ENCODE data around the gene INSR.

INSR gene

GRCh38 chr19:7251494-7251893 is 42.7 kb downstream of the INSR start:
- no peak overlapping the region for H3K4me3 ChIP-seq (ENCODE audit: low read length)
- TF ChIP-seq CTCF (conservative IDR thresholded peaks at IDR 0.05; ENCODE audit: low read length) = no peak
- no peak for DNase-seq (ENCODE audit: low read depth)

- no peak overlapping the region for H3K4me3 ChIP-seq (ENCODE audit: low read length)
- peak; percentile 70 for DNase-seq (ENCODE audit: low read depth)
- no peak for TF ChIP-seq CTCF (conservative IDR thresholded peaks at IDR 0.05; ENCODE audit: low read length)
Observed at GRCh38 chr19:7250951-7251350, 43.3 kb downstream of the INSR start.

- no peak for TF ChIP-seq CTCF (conservative IDR thresholded peaks at IDR 0.05; ENCODE audit: low read length)
- H3K4me3 ChIP-seq (ENCODE audit: low read length) = no peak overlapping the region
- no peak for DNase-seq (ENCODE audit: low read depth)
Observed at GRCh38 chr19:7250057-7250596, 44.1 kb downstream of the INSR start.

DNA sequence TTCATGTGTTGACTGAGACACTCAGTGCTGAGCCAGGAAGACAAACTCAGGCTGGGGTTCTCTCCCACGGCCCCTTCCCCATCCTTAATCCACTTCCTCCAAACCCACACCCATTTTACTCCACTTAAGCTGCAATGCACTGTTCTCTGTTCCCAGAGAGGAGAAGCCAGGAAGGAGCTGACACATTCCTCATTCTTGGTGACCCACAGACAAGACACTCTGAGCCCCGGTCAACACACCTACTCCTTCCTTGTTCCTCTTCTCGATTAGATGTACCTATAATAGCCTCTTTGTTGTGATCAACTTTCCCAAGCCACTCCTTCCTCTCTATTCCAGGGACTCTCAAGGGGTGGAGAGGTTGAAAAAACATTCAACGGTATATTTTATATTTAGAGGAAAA is 47.1 kb downstream of the INSR start:
- no peak overlapping the region for H3K4me3 ChIP-seq (ENCODE audit: low read length)
- DNase-seq (ENCODE audit: low read depth) = no peak
- TF ChIP-seq CTCF (conservative IDR thresholded peaks at IDR 0.05; ENCODE audit: low read length) = no peak

DNA sequence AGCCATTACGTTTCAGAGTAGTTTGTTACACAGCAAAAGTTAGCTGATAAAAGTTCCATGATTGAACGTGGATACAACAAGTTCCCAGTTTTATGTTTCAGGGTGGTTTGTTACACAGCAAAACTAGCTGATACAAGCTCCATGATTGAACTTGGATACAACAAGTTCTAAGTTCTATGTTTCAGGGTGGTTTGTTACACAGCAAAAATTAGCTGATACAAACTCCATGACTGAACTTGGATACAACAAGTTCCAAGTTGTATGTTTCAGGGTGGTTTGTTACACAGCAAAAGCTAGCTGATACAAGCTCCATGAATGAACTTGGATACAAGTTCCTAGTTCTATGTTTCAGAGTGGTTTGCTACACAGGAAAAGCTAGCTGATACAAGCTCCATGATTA is 47.6 kb downstream of the INSR start:
- no peak for DNase-seq (ENCODE audit: low read depth)
- no peak for TF ChIP-seq CTCF (conservative IDR thresholded peaks at IDR 0.05; ENCODE audit: low read length)
- H3K4me3 ChIP-seq (ENCODE audit: low read length) = no peak overlapping the region

DNA sequence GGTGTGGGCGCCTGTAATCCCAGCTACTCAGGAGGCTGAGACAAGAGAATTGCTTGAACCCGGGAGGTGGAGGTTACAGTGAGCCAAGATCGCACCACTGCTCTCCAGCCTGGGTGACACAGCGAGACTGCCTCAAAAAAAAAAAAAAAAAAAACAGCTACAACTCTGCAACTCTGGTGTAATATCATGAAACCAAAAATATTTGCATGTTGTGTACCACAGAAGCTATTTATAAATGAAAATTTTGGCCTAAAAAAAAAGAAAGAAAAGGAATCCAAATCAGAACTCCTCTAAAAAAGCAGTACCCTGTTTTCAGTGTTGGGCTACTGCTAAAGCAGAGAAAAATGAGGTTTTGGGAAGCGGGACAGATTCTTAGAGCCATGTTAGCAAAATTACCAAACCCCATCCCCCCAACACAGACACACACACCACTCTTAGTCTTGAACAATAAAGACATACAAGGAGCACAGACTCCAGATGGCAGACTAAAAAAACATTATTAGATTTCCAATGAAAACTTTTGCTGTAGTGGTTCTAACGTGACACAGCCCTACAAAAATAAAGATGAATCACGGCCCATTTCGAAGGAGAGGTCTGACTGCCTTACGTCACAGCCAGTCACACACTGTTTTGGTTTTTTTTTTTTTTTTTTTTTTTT is 51.5 kb downstream of the INSR start:
- H3K4me3 ChIP-seq (ENCODE audit: low read length) = peak overlapping the region; percentile 22
- DNase-seq (ENCODE audit: low read depth) = peak; percentile 89
- no peak for TF ChIP-seq CTCF (conservative IDR thresholded peaks at IDR 0.05; ENCODE audit: low read length)

GRCh38 chr19:7238051-7238450 is 56.2 kb downstream of the INSR start:
- DNase-seq (ENCODE audit: low read depth) = no peak
- TF ChIP-seq CTCF (conservative IDR thresholded peaks at IDR 0.05; ENCODE audit: low read length) = no peak
- no peak overlapping the region for H3K4me3 ChIP-seq (ENCODE audit: low read length)

Measured in AG10803 (cell line).